ENCODE data around the gene GABRR3.

GABRR3 gene

DNA sequence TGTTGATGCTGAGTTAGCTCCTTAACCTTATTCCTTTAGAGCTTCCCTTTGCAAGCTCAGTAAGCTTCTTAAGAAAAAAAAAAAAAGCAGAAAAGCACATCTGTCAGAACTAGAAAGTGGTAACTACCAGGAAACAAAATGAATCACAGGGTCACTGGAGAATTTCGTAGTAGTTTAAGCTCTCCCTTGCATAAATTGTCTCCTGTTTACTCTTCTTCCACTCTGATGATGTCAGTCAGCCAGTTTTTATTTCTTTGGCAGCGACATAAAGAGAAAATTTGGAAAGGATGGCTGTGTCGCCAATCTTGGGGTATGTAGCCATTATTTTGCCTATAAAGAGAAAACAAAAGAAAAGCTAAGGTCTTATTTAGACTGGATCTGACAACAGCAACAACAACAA lies 3.2 kb upstream of the GABRR3 start:
- in situ Hi-C loops (cut with HindIII; ENCODE audit: low sequenced_read_pairs) = no loop called here
- TF ChIP-seq, protein P1, sequence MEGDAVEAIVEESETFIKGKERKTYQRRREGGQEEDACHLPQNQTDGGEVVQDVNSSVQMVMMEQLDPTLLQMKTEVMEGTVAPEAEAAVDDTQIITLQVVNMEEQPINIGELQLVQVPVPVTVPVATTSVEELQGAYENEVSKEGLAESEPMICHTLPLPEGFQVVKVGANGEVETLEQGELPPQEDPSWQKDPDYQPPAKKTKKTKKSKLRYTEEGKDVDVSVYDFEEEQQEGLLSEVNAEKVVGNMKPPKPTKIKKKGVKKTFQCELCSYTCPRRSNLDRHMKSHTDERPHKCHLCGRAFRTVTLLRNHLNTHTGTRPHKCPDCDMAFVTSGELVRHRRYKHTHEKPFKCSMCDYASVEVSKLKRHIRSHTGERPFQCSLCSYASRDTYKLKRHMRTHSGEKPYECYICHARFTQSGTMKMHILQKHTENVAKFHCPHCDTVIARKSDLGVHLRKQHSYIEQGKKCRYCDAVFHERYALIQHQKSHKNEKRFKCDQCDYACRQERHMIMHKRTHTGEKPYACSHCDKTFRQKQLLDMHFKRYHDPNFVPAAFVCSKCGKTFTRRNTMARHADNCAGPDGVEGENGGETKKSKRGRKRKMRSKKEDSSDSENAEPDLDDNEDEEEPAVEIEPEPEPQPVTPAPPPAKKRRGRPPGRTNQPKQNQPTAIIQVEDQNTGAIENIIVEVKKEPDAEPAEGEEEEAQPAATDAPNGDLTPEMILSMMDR (IDR thresholded peaks at IDR 0.05; ENCODE audit: low read depth, low read length) = no peak
- no peak overlapping the region for H3K4me3 ChIP-seq (ENCODE audit: low read depth, low read length)
- DNase-seq (ENCODE audit: low read depth, low spot score) = no peak

DNA sequence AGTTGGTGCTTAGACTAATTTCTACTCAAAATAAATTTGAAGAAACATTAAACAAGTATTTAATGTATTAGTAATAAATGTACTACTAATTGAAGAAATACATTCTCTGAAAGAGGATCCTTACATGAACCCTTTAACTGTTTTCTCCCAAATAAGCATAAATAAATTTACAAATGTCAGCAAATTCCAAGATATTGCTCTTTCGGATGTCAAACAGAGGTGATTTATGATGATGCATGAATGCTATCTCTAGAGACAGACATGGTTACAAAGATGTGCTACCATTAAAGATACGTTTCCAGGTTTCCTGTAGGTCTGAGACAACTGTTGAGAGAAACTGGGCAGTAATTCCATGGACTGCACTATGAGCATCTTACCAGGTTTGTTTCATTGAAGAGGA lies 629 bp downstream of the GABRR3 start:
- TF ChIP-seq, protein P1 (IDR thresholded peaks at IDR 0.05; ENCODE audit: low read depth, low read length) = no peak
- in situ Hi-C loops (cut with HindIII; ENCODE audit: low sequenced_read_pairs) = no loop called here
- H3K4me3 ChIP-seq (ENCODE audit: low read depth, low read length) = no peak overlapping the region
- DNase-seq (ENCODE audit: low read depth, low spot score) = no peak

DNA sequence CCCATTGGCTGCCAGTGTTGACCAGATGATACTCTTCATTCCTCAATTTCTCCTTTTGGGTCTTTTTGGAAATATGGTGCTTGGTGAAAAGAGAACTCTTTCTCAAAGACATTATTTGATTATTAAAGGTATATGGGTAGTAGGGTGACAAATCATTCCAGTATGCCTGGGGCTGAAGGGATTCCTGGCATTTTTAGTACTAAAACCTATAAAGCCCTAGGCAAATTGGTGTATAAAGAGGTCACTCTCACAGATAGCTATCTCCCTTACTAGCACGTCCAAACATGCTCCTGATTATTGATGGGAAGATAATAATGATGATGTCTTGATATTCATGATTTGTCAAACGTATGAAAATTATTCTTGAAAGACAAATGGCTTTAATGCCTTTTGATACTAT lies 1.1 kb downstream of the GABRR3 start:
- TF ChIP-seq, protein P1 (IDR thresholded peaks at IDR 0.05; ENCODE audit: low read depth, low read length) = no peak
- DNase-seq (ENCODE audit: low read depth, low spot score) = no peak
- in situ Hi-C loops (cut with HindIII; ENCODE audit: low sequenced_read_pairs) = no loop called here
- no peak overlapping the region for H3K4me3 ChIP-seq (ENCODE audit: low read depth, low read length)

DNA sequence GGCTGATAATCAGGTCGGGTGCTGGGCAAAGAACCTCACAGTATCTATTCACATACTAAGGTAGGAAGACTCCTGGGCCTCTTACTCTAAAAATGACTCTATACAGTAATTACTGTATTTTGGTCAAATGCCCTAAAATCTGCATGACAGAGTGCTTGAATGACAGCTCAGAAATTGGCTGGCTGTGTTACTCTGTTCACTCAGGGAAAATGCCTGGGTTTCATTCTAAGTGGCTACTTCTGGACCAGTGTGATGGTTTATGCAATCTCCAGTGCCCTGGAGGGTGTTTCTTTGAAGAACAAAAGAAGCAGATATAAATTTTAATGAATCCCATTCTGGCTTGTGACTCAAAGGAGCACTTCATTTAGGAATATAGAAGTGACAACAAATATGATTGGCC lies 2.2 kb downstream of the GABRR3 start:
- no peak overlapping the region for H3K4me3 ChIP-seq (ENCODE audit: low read depth, low read length)
- in situ Hi-C loops (cut with HindIII; ENCODE audit: low sequenced_read_pairs) = no loop called here
- DNase-seq (ENCODE audit: low read depth, low spot score) = no peak
- TF ChIP-seq, protein P1 (IDR thresholded peaks at IDR 0.05; ENCODE audit: low read depth, low read length) = no peak

DNA sequence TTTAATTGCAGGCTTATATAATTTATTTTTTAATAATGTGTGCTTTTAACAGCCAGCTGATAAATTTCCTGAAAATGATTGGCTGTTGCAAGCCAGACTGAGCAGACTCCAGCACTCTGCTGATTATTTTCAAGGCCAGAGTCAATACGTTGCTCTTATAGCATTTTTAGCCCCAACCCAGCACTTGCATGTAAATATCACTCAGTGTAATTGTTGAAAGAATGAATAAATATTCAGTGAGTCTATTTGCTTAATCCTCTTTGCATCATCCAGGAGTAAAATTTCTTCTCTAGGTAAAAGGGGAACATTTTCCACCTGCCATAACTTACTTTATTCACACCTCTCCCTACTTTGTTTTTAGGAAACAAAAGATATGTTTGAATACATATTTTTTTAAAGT lies 2.9 kb downstream of the GABRR3 start:
- DNase-seq (ENCODE audit: low read depth, low spot score) = no peak
- H3K4me3 ChIP-seq (ENCODE audit: low read depth, low read length) = no peak overlapping the region
- in situ Hi-C loops (cut with HindIII; ENCODE audit: low sequenced_read_pairs) = no loop called here
- TF ChIP-seq, protein P1 (IDR thresholded peaks at IDR 0.05; ENCODE audit: low read depth, low read length) = no peak

DNA sequence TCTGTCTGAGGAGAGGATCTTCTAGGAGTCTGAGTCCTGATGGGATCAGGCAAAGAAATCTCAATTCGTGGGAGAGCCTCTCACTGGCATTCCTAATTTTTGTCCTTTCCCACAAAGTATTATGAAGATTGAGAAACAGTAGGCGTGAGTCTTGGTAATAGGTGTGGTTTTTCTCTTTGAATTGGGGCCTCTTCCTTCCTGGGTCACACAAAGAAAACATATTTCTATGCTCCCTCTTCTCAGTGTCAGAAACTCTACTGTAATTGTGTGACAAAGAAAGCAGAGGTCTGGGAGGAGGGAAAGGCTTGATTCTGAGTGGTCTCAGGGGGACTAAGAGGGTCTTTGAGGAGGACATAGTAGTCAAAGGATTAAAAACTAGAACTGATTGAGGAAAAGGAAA lies 6.0 kb downstream of the GABRR3 start:
- H3K4me3 ChIP-seq (ENCODE audit: low read depth, low read length) = no peak overlapping the region
- TF ChIP-seq, protein P1 (IDR thresholded peaks at IDR 0.05; ENCODE audit: low read depth, low read length) = no peak
- in situ Hi-C loops (cut with HindIII; ENCODE audit: low sequenced_read_pairs) = no loop called here
- no peak for DNase-seq (ENCODE audit: low read depth, low spot score)

DNA sequence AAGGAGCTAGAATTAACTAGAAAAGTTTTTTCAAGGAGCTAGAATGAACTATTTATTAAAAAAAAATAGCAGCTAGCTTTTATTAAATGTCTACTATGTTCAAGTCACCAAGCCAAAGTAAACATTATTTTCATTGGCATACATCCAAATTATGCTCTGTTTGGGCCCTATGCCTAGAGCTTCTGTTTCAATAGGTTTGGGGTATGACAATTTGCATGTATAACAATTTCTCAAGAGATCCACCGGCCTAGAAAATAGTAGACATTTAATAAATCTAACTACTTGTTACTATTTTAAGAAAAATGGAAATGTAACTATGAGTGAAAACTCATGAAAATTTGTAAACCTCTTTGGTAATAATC lies 8.0 kb downstream of the GABRR3 start:
- no peak overlapping the region for H3K4me3 ChIP-seq (ENCODE audit: low read depth, low read length)
- TF ChIP-seq, protein P1 (IDR thresholded peaks at IDR 0.05; ENCODE audit: low read depth, low read length) = no peak
- DNase-seq (ENCODE audit: low read depth, low spot score) = no peak
- in situ Hi-C loops (cut with HindIII; ENCODE audit: low sequenced_read_pairs) = no loop called here

All from astrocyte of the spinal cord (primary cell).